ENCODE results near the gene PLAC8L1.

PLAC8L1 gene

DNA sequence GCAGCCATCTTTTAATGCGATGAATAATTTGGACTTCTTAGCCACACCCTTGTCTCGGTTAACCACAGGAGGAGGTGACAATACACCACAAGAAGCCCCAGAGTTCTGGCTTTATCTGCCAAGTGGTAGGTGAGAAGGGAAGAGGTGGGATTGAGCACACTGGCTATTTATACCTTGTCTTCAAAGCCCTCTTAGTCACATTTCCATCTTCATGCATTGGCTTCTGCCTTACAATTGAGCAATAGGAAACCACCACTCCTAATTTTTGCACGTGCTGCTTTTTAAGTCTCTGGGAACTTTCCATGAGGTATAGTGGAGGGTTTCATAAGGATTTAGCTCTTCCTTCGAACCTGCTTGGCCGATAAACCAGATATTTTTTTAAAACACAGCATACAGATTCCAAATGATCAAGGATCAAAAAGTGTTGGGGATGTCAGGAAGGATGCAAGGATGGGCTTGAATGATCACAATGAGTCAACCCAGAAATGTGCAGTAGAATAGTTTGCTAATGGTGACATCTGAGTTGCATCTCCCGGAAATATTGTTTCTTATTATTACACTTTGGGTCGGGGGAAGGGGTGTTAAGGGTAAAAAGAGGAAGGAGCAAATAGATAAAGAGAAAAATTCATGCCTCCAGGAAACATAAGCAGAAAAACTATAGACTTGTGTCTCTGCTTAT is 25.5 kb downstream of the PLAC8L1 start:
- no peak for DNase-seq (ENCODE audit: low read depth in 2 of 2)

DNA sequence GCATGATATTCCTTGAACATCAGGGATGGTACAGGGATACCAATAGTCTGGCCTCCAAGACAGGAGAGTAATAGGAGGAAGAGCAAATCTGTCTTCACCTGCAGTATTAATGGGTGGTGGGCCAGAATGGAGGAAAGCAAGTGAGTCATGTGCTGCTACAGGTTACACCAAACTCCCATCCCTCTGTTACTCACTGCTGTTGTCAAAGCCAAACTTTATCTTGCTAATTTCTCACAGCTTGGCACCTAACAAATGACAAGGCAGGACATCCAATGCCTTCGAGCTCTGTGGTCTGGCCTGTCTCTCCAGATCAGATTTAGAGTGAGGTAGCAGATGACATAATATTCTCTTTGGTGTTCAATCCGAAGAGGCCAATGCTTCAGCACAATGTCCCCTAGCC is 26.8 kb downstream of the PLAC8L1 start:
- no peak for DNase-seq (ENCODE audit: low read depth in 2 of 2)

DNA sequence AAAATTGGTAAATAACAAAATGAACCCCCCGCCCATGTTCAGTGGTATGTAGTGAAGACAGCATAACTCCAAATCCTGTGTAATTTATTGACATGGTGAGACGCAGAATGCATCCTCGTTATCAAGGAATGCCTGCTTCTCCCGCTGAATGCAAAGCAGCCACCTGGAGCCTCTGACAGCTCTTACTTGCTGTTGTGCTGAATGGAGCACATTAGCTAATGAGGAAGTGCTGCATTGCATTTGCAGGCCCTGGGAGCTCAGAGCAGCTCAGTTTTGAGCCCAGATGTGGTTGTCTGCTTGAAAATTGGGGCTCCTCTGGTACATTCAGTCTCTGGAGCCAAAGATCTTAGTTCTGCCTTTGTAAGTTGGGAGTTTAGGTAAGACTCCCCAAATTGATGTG is 28.9 kb downstream of the PLAC8L1 start:
- DNase-seq (ENCODE audit: low read depth in 2 of 2): no peak

DNA sequence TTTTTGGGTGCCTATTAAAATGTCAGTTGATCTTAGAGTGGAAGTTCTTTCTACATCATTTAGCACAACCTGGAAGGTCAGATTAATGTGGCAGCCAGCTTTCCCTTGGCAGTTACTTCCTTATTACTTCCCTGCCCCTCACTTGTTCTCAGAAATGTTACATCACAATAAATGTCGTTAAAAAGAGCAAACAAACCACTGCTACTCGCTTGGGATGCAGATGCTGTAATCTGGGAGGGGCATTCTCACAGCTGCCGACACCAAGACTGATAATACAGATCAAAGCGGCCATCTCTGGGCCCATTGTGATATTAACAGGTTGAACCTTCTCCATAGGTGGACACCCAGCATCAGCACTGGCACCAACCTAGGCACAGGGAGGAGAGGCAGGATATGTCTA is 29.3 kb downstream of the PLAC8L1 start:
- DNase-seq (ENCODE audit: low read depth in 2 of 2): no peak

DNA sequence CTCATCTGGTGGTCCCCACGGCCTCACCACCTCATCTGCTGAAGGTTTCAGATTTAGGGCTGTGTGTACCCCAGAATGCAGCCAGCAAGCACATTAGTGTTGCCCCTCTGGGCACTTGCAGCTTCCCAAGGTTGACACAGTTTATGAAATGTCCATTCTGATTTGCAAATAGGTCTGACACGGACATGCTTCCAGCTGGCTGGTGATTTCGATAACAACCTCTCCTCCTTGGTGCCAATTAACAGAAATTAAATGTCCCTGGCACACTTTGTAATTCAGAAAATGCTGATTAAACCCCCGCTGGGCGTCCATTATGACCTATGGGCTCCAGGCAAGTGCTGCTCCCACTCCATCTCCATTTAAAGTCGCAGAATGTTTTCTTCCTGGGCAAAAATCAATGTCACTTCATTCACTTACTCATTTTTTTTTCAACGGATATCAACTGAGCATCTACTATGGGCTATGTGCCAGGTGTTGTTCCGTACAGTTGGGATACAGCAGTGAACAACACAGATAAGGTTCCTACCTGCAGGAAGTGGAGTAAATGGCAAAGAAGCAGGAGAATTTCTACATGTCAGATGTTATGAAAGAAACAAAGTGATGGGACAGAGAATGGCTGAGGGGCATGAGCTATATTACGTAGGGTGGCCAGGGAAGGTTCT is 32.0 kb downstream of the PLAC8L1 start:
- no peak for DNase-seq (ENCODE audit: low read depth in 2 of 2)

DNA sequence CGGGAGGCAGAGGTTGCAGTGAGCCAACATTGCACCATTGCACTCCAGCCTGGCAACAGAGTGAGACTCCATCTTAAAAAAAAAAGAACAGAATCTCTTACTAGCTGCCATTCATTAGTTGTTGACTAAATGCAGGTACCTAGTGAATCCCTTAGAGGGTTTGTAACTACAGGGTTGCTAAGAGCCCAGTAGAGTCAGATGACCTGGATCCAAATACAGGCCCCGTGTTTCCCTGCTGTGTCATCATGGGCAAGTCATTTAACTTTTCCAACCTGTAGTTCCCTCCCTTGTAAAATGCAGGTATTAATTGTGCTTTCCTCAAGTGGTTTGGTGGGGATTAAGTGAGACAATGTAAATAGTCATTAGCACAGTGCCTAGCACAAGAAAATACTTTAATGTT is 32.8 kb downstream of the PLAC8L1 start:
- DNase-seq (ENCODE audit: low read depth in 2 of 2): no peak

DNA sequence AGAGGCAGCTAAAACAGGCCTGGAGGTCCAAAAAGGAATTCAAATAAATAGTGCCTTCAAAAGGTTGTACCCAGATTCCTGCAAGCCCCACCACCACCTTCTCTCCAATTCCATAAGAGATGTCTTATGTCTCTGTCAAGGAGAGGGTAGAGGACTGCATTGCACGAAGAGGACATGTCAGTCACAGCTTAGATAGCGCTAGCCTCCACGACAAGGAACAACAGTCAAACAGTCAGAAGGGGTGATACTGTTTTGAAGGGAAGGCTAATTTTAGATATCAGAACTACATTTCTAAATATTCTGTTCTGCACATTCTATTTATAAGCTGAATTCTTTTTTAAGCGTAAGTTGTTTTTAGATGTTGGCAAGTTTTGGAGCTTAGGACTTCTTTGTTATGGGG is 34.2 kb downstream of the PLAC8L1 start:
- DNase-seq (ENCODE audit: low read depth in 2 of 2): no peak

DNA sequence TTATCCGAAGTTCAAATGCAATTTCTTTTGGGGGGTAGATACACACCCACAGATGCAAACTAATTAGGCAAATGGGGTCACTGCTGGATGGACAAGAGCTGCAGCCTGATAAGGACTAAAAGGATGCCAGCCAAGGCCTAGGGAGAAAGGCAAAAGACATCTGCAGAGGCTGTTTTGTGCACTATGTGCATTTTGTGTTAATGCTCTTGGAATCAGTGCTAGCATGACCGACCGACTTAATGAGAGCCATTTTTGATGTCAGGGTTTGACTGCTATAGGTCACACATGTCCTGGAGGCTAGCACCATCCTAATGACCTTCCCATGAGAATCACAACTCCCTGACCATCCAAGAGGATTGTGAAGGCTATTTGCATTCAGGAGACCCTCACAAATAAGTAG is 34.6 kb downstream of the PLAC8L1 start:
- no peak for DNase-seq (ENCODE audit: low read depth in 2 of 2)

DNA sequence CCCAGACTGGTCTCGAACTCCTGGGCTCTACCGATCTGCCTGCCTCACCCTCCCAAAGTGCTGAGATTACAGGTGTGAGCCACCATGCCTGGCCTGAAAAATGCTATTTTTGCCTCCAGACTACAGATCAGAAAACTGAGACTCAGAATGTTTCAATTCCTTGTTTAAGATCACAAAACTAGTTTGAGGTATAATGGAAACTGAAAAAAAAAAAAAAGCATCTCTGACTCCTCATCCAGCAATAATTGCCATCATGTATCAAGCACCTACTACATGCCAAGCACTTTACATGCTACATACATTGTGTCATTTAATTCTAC is 35.6 kb downstream of the PLAC8L1 start:
- no peak for DNase-seq (ENCODE audit: low read depth in 2 of 2)

DNA sequence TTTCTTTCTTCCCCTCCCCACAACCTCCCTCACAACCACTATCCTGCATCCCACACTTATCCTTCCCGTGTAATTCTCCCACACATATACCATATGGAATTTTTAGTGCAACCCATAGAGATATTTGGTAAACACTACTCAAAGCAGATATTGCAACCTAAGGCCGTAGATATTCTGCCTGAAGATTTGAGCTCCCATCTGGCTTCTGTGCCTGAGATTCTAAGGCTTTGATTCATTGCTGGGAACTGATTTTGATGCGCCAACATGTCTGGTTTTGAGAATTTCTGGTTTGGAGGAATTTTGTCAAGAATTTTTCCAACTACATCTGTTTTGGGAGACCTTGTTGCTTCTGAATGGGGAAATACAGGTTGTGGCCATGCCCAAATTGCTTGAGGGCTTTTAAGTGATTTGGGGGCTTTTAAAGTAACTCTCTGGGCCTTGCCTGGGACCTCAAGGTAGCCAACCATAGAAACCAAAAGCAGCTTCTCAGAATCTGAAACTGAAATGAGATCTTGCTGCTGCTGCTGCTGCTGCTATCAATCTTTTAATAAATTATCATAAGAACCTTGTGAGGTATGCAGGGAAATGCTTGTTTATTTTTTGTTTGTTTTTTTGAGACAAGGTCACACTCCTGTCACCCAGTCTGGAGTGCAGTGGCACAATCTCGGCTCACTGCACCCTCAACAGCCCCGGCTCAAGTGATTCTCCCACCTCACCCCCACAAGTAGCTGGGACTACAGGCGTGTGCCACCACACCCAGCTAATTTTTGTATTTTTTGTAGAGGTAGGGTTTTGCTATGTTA is 36.2 kb downstream of the PLAC8L1 start:
- no peak for DNase-seq (ENCODE audit: low read depth in 2 of 2)

DNA sequence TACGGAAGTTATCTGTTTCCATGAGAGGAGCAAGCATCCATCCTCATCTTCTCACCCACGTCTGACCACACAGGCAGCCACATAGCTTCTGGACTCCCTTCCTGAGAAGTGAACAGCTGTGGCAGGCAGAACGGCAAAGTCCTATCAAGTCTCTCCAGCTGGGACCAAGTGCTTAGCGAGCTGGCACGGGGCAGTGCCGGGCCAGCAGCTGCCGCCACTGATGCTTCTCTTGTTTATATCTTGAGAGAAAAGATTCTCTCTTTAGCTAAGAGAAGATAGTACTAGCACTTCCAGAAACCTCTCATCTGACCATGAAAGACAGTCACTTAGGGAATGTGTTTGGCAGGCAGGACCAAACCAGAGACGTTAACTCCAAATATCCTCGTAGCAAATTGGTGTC is 37.2 kb downstream of the PLAC8L1 start:
- no peak for DNase-seq (ENCODE audit: low read depth in 2 of 2)

DNA sequence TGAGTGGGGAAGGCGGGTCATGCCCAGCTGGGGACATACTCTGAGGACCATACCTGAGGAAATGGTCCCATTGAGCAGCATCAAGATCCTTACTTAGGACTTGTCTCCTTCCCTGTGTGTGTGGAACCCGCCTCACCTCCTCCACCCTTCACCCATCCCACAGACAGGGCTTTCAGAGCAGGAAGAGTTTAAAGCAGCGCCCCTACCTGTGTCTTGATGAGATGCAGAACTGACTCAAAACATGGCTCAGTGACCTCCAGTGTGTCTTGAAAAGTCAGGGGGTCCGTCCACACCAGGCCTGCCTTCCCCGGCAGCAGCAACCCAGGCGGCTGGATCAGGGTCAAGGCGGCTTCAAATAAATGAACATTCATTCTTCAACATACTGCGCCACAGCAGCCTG is 38.4 kb downstream of the PLAC8L1 start:
- no peak for DNase-seq (ENCODE audit: low read depth in 2 of 2)

DNA sequence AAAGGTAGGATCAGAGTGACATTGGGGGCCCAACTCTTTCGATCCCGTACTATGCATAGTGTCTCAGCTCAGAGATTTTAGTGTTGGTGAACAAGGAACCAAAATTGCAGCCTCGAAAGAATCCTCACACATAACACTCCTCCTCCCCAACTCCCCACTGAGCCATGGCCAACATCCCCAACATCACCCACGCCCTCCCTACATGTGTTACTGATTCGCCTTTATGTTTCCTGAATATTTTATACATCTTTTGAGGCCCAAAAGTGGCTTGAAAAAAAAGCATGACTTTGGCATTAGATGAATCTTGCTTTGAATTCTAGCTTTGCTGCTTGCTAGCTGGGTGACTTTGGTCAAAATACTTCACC is 45.2 kb downstream of the PLAC8L1 start:
- no peak for DNase-seq (ENCODE audit: low read depth in 2 of 2)

DNA sequence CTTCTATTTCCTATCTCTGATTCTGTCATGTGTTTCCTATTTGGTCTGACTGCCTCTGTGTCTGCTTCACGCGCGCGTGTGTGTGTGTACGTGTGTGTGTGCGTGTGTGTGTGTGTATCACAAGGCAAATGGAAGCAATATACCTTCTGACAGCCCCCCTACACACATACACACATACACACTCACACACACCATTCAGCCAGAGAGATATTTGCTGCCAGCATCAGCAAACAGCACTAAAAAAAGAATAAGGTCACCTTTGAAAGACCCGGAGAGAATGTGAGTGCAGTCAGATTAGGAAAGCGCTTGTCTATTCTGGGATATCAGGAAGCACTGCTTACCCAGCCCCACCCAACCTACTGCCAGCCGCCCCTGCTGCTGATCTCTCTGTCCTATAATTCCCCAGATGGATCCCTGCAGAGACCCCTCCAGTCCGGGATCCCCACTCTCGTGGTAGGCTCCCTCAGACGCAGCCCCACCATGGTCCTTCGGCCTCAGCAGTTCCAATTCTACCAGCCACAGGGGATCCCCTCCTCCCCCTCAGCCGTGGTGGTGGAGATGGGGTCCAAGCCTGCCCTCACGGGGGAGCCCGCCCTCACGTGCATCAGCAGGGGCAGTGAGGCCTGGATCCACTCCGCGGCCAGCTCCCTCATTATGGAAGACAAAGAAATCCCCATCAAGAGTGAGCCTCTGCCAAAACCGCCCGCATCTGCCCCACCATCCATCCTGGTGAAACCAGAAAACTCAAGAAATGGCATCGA is 45.7 kb downstream of the PLAC8L1 start:
- DNase-seq (ENCODE audit: low read depth in 2 of 2): no peak

DNA sequence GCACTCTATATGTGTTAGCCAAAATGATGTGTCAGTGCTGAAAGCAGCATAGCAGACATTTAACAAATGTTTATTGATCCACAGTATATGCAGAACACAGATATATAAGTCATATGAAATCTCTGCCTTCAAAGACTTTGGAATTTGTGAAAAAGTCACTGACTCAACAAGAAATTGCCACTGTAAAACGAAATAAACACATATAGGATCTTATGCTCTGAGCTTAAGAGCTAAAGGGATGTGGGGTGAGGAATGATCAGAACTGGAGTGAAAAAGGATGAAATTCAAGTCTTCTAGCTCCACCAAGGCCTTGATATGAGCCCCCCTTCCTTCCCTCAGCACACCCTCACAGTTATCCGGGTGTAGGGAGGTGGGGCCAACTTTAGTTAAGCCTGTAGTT is 49.9 kb downstream of the PLAC8L1 start:
- DNase-seq (ENCODE audit: low read depth in 2 of 2): no peak

DNA sequence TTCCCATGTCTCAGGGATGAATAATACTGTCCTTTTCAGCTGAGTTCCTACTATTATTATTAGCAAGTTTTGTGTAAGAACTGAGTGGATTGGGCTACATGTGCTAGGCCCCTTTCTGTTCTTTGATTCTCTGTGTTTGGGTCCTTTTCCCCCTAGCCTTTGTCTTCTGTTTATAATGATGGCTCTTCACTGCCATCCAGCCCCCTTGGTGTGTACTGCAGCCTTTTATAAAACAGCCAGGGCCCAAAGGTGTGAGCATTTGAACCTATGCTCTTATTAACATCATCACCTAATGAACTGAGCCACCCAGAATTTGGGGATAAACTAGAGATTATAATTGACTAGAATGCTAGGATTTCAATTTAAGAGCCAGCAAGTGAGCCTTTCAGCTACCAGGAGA is 52.6 kb downstream of the PLAC8L1 start:
- no peak for DNase-seq (ENCODE audit: low read depth in 2 of 2)

DNA sequence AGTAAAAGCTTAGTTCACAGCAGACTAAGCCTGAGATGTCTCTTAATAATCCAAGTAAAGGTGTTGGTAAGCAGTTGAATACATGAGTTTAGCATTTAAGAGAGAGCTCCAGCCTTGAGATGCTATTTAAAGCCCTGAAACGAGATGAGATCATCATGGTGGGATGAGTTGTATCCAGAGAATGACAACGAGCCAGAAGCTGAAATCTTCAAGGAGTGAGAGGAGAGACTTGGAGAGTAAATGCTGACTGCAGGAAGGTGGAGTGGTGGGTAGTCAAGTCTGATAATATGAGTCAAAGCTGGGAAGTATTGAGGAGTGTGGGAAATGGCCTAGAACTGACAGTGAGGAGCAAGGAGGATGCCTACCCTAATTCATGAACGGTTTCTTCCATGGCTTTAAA is 53.7 kb downstream of the PLAC8L1 start:
- no peak for DNase-seq (ENCODE audit: low read depth in 2 of 2)

DNA sequence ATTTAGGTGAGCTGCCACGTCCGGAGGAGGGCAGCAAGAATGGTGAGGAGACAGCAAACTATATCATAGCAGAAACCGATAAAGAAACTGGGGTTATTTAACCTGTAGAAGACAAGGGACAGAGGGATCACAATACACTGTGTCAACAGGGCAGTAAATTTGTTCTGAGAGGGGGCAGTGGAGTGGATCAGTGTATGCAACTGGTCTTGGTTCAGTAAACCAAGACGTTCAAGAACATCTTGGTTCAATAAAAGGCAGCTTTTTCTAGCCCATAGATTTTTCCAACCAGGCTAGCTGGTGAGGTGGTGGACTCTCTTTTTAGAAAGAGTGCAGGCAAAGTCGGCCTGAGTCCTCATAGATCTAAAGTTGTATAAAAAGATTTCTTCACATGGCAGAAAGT is 55.3 kb downstream of the PLAC8L1 start:
- DNase-seq (ENCODE audit: low read depth in 2 of 2): no peak

DNA sequence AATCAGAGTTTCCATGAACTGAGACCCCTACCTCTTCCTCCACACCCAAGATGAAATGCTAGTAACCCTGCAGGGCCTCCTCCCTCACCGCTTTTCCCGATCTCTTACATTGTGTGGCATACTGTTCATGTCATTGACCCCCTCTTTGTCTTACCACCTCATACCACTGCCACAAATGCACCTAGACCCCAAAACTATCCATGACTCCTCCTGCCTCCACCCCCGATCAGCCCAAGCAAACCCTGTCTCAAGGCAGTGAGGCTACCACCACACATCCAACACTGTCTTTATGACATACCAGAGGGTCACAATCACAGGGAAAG is 55.7 kb downstream of the PLAC8L1 start:
- DNase-seq (ENCODE audit: low read depth in 2 of 2): no peak

DNA sequence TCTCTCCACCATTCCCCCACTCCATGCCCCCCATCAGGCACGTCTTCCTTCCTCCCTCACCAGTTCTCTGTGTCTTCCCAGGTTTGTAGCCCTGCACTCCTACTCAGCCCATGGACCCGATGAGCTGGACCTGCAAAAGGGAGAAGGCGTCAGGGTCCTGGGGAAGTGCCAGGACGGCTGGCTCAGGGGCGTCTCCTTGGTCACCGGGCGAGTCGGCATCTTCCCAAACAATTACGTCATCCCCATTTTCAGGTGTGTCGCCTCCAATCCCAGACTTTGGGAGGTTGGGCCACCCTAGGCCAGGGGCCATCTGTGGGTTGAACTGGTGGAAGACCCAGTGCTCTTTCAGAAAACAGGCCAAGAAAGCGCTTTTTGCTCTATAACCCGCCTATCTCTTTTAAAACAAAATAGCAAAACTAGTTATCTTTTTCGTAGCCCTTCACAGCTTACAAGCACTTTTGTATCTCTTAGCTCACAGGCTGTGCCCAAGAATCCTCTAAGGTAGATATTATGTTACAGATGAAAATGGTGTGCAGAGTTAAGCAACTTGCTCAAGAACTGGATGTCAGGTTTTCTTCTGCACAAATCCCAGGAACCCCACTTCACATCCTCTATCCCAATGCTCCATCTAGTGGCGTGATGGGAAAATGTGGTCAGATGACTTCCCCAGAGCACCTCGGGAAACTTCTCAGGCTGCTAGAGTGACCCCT is 56.2 kb downstream of the PLAC8L1 start:
- peak; percentile 3 to 6 for DNase-seq (ENCODE audit: low read depth in 2 of 2)

DNA sequence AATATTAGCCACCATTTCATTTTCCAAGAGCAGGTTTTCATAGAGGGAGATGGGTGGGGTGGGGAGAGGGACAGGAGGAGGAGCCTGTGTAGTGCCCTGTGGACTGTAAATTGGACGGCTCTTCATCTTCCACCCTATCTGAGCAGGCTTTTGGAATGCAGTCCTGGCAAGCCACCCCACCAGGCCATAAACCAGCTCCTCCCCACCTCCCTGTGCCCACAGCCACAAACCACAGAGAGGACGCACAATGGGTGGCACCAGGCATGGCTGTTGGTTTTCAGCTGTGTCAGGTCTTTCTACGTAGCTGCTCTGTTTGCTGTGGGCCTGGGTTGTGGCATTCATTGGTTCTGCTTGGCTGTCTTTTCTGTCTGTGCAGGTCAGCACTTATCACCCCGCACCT is 58.0 kb downstream of the PLAC8L1 start:
- DNase-seq (ENCODE audit: low read depth in 2 of 2): no peak

DNA sequence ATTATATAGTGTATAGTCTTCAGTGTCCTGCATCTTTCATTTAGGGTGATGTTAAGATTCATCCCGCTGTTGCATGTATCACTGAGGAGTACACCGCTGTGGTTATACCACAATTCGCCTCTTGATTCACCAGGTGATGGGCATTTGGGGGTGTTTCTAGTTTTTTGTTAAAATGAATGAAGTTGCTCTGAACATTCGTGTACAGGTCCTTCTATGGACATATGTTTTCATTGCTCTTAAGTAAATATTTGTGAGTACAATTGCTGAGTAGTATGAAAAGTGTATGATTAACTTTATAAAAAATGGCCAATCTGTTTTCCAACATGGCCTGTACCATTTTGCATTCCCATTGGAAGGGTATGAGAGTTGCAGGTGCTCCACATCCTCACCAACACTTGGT is 61.7 kb downstream of the PLAC8L1 start:
- DNase-seq (ENCODE audit: low read depth in 2 of 2): no peak
